Body of pancreas (tissue), 4 donors: ENCODE results near the gene ZNF654.

Experiments
- CTCF ChIP-seq, 7 experiments: fragments of 450-650 bp in 4 of 7; fragments of 200-600 bp in 3 of 7; sonication (generic) in 3 of 7; IDR thresholded peaks; one replicate each; pipeline ENCODE4 v1.5.1; 2016 to 2019; ENCODE audit warnings: antibody characterized with exemption in 7 of 7
- POLR2A ChIP-seq, 3 donors: fragments of 450-650 bp; IDR thresholded peaks; one replicate each; pipeline ENCODE4 v1.6.1; 2016; ENCODE audit warnings: antibody characterized with exemption in 3 of 3, mild to moderate bottlenecking in 2 of 3

GRCh38 chr3:88082854-88083253, 23.8 kb downstream of the ZNF654 start:
- TF ChIP-seq POLR2A (IDR thresholded peaks at IDR 0.05) (no peak), CTCF (IDR thresholded peaks at IDR 0.05) (no peak)
